ENCODE measurements around the gene OPRD1.
"Not testable (repeated sequence)": the region's sequence is repeated elsewhere in the genome, so short reads cannot be mapped to it uniquely, and the experiment has no call there.

Gene OPRD1

GRCh38 chr1:28801461-28801860 lies 10.5 kb upstream of the OPRD1 start:
- DNase-seq (ENCODE audit: low read depth) = no peak

GRCh38 chr1:28803051-28803450 lies 8.9 kb upstream of the OPRD1 start:
- DNase-seq (ENCODE audit: low read depth) = no peak

- no peak for DNase-seq (ENCODE audit: low read depth)
Measured at GRCh38 chr1:28803662-28804061, 8.3 kb upstream of the OPRD1 start.

- DNase-seq (ENCODE audit: low read depth) = no peak
Measured at GRCh38 chr1:28804071-28804470, 7.9 kb upstream of the OPRD1 start.

- no peak for DNase-seq (ENCODE audit: low read depth)
Measured at GRCh38 chr1:28807046-28807445, 4.9 kb upstream of the OPRD1 start.

GRCh38 chr1:28807986-28808385 lies 4.0 kb upstream of the OPRD1 start:
- DNase-seq (ENCODE audit: low read depth) = no peak

GRCh38 chr1:28811369-28811765 lies 603 bp upstream of the OPRD1 start:
- DNase-seq (ENCODE audit: low read depth) = no peak

GRCh38 chr1:28812669-28813468 lies 899 bp downstream of the OPRD1 start:
- no peak for DNase-seq (ENCODE audit: low read depth)

GRCh38 chr1:28813931-28814465 lies 2.0 kb downstream of the OPRD1 start:
- no peak for DNase-seq (ENCODE audit: low read depth)

GRCh38 chr1:28815533-28816185 lies 3.7 kb downstream of the OPRD1 start:
- no peak for DNase-seq (ENCODE audit: low read depth)

GRCh38 chr1:28817133-28817532 lies 5.2 kb downstream of the OPRD1 start:
- no peak for DNase-seq (ENCODE audit: low read depth)

- no peak for DNase-seq (ENCODE audit: low read depth)
Measured at GRCh38 chr1:28819020-28819419, 7.0 kb downstream of the OPRD1 start.

GRCh38 chr1:28822799-28823198 lies 10.8 kb downstream of the OPRD1 start:
- no peak for DNase-seq (ENCODE audit: low read depth)

GRCh38 chr1:28824061-28824460 lies 12.1 kb downstream of the OPRD1 start:
- not testable (repeated sequence) for DNase-seq (ENCODE audit: low read depth)

- DNase-seq (ENCODE audit: low read depth) = not testable (repeated sequence)
Measured at GRCh38 chr1:28828227-28828858, 16.4 kb downstream of the OPRD1 start.

- DNase-seq (ENCODE audit: low read depth) = no peak
Measured at GRCh38 chr1:28830814-28831213, 18.8 kb downstream of the OPRD1 start.

GRCh38 chr1:28832966-28833365 lies 21.0 kb downstream of the OPRD1 start:
- DNase-seq (ENCODE audit: low read depth) = no peak

GRCh38 chr1:28833381-28833780 lies 21.4 kb downstream of the OPRD1 start:
- DNase-seq (ENCODE audit: low read depth) = no peak

- DNase-seq (ENCODE audit: low read depth) = no peak
Measured at GRCh38 chr1:28835237-28835650, 23.3 kb downstream of the OPRD1 start.

- no peak for DNase-seq (ENCODE audit: low read depth)
Measured at GRCh38 chr1:28836421-28836956, 24.5 kb downstream of the OPRD1 start.

GRCh38 chr1:28840928-28841544 lies 29.1 kb downstream of the OPRD1 start:
- DNase-seq (ENCODE audit: low read depth) = no peak

Measured in non-pigmented ciliary epithelial cell (primary cell).